HG03378 (cell line): Measurements from ENCODE around the gene CTSW.

Experiments
- ATAC-seq: cut with Tn5 transposase; IDR thresholded peaks from one replicate; pipeline ENCODE4 v1.9.1; 2021; ENCODE audit warnings: mild to moderate bottlenecking, moderate library complexity; ENCODE audit not compliant: unreplicated experiment

The CTSW gene

GRCh38 chr11:65900125-65900898 is 20.7 kb downstream of the CTSW start, which contains the start of gene FOSL1:
TSS of gene FOSL1 (minus strand) at chr11:65900388. CDS start at chr11:65900339, 49 bp downstream.
- peak; percentile 49 for ATAC-seq

DNA sequence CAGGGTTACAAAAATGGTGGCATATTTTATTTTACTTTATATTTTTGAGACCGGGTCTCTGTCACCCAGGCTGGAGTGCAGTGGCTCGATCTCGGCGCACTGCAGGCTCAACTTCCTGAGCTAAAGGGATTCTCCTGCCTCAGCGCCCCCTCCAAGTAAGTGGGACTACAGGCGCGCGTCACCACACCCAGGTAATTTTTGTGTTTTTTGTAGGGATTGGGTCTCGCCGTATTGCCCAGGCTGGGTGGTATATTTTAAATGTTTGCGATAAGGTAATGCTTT is 21.2 kb downstream of the CTSW start:
- ATAC-seq = no peak

- no peak for ATAC-seq
Measured at GRCh38 chr11:65903068-65903481, 23.4 kb downstream of the CTSW start.

- no peak for ATAC-seq
Measured at GRCh38 chr11:65903715-65904114, 24.1 kb downstream of the CTSW start.

DNA sequence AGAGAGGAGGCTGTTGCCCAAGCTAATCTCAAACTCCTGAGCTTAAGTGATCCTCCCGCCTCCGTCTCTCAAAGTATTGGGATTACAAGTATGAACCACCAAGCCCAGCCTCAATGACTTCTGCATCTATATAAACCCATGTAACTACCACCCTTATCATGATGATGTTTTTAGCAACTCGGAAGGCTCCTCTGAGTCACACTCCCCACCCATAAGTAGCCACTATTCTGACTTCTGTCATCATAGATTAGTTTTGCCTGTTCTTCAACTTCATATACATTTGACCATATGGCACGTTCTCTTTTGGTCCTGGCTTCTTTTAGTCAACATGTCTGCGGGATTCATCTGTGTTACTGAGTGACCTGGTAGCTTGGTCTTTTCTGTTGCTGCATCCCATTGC is 27.0 kb downstream of the CTSW start:
- no peak for ATAC-seq

GRCh38 chr11:65907878-65908277 is 28.2 kb downstream of the CTSW start:
- no peak for ATAC-seq

DNA sequence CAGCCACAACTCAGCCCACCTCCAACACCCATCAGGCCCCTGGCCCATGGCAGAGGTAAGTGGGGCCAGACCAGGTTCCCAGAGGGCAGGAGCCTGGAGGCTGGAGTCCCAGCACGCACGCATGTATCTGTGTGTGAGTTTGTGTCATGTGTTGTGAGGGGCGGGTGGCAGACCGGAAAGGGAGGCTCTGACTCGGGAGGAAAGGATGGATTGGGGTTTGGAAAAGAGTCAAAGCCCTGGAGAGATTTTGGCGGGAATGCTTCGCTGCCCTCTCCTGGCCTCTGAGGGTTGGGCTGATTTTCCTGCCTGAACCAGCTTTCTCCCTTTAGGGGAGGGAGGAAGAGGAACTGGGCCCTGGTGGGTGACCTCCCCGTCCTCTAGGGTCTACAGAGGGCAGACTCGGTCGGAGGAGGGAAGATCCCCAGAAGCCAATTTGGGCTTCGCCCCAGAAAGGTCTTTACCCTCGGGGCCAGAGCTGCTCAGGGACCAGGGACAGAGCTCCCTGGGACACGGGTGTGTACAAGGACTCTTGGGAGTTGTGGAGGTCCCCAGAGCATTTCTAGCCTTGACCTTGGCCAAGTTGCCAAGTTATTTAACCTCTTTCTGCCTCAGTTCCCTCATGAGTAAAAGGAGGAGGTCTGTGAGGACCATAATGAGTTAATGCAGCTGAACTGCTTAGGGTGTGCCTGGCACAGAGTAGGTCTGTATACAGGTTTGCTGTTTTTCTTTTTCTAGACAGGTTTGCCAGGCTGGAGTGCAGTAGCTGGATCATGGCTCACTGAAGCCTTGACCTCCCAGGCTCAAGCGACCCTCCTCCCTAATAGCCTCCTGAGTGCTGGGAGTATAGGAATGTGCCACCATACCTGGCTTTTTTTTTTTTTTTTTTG is 32.3 kb downstream of the CTSW start:
- ATAC-seq = no peak

DNA sequence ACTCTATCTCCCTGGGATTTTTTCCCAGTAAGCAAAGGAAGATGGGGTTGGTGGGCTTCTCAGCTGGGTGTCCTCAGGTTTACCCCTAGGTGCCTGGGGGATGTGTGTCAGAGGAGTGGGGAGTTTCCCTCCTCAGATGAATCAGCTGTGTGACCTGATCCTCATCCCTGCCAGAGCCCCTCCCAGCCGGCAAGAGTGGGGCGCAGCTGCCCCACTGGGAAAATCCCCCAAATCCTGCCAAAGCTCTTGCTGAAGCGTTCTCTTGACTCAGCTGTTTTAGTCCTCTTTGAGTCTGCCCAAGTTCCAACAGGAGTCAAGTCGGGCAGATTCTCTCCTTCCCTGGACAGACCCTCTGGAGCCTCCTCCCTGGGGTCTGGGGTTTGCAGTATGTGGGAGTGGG is 33.2 kb downstream of the CTSW start:
- ATAC-seq = no peak

- ATAC-seq = no peak
Measured at GRCh38 chr11:65915101-65915820, 35.6 kb downstream of the CTSW start.

DNA sequence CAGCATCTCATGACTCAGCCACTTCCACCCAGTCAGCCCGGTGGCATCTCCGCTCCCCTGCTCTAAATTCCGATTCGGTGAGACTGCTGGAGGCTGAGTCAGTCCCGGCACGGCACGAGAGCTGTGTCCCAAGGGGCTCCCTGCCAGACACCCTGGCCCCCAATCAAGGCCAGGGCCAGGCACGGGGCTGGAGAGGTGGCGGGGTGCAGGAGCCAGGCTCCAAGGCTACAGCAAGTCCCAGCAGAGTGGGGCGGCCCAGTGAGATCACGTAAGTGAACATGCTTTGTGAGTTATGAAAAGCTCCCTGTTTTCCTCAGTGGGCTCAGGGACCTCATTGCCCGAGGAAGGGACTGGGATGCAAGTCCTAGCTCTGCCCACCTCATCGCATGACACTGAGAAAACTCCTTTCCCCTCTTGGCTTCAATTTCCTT is 36.2 kb downstream of the CTSW start:
- no peak for ATAC-seq

DNA sequence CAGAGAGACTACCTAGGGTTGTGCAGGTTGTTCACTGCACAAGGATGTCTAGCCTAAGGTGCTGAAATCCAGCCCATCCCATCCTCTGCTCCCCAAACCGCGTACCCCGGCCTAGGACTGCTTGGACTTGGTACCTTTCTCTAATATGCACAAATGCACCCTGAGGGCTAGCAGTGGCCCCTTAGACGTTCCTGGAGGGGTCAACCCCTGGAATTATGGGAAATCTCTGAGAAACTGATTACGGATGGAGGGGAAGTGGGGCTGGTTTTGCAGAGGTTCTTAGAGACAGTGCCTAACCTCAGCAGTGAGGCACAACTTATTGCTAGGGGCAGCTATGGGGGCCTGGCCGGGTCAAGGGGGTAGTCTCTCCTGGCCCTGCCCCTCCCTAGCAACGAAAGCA is 36.8 kb downstream of the CTSW start:
- ATAC-seq = no peak

- ATAC-seq = no peak
Measured at GRCh38 chr11:65917077-65917433, 37.4 kb downstream of the CTSW start.

DNA sequence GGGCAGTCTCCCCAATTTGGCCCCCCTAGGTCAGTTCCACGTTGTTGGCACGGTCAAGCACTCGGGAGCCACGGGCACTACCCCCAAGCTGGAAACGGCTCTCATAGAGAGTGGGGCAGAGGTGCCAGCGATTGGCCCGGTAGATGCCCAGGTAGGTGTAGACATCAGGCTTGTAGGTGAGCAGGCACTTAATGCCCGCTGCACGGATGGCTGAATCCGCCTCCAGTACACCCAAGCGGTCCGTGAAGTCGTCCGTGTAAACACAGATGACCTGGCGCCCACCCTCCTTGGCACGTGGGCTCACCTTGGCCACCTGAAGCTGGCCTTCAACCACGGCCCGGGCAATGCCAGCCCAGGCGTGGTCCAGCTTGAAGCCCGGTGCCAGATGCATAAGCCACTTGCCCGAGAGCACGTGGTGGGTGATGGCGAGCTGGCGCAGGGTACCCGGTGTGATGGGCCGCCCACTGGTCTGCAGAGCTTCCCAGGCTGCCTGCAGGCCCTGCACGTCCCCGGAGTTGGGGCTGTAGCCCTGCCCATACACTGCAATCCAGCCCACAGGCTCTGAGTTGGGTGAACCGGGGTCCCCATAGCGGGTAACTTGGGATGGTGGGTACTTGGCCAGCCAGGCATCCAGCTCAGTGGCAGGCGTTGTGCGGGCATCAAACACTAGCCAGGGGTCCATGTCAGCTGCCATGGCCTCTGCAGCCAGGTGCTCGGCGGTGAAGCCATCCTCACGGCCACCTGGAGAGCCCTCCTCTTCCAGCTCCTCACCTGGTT is 38.0 kb downstream of the CTSW start:
- ATAC-seq = no peak

DNA sequence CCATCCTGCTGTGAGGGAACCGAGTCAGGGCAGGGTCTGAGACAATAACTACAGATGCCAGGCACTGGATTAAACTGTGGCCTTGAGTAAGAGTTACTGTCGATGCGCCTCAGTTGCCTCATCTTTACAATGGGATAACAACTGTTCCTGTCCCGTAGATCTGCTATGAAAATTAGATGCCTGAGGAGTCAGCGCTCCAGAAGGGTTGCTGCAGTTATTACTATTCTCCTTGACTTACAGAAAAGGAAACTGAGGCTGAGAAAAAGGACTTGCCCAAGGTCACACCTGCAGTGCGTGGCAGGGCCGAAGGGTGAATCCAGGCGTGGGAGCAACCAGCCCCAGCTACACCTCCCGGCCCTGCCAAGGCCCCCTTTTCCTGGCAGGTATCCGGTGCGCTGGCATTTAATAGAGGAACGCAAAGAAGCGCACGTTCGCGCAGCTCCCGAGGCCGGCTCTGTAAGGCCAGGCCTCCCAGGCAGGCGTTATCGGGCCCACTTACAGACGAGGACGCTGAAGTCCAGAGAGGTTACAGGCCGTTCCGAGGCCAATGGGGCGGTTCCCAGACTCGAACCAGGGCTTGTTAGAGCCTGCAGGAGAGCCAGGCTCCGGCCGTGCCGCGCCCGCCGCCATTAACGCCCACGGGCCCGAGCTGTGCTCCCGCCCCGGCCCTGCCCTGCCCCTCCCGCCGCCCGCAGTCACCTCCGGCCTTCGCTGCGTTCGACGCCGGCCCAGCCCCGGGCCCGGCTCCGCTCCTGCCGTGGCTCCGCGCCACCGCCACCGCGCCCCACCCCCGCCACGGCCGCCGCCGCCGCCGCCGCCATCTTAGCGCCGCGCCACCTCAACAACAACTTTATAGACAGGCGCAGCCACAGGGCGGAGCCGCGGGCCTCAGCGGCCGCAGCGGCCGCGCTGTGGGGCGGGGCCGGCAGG is 38.8 kb downstream of the CTSW start, which contains the start of gene C11orf68:
Gene C11orf68, minus strand, starts transcription at position 852 of the 930 bp plus-strand sequence. Its CDS starts 31 bp downstream, at position 821.
- peak; percentile 24 for ATAC-seq

- ATAC-seq = peak; percentile 65
Measured at GRCh38 chr11:65919141-65919572, 39.5 kb downstream of the CTSW start, which contains the start of gene DRAP1. TSS of gene DRAP1 (plus strand) at chr11:65919426. CDS start at chr11:65919502, 76 bp downstream.

GRCh38 chr11:65919573-65920371 is 40.1 kb downstream of the CTSW start:
- ATAC-seq = peak; percentile 40

GRCh38 chr11:65920372-65920802 is 40.8 kb downstream of the CTSW start:
- no peak for ATAC-seq

DNA sequence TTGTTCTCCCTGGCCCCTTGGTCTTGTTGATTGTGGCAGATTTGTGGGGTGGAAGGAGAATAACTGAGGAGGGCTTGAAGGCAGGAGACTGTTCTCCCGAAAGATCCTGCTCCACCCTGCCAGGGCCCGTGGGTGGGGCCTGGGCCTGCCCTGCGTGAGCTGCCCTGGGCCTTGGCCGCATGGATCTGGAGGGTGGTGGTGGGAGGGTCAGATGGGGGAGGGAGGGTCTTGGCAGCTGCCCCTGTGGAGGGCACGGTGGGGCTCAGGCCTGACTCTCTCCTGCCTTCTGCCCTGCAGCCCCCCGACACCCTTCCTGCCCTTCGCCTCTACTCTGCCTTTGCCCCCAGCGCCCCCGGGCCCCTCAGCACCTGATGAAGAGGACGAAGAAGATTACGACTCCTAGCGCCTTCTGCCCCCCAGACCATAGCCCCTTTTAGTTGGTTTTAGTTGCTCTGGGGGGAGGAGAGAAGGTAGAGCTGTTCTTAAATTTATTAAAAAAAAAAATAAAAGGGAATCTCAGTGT is 41.5 kb downstream of the CTSW start:
- ATAC-seq = no peak
